OCI-LY7 (cell line): ENCODE measurements around the gene DTX1.

Source experiments
- EZH2phosphoT487 ChIP-seq: fragments of 200-600 bp; sonication (generic); IDR thresholded peaks from 2 replicates; pipeline ENCODE4 v1.6.1; 2018; ENCODE audit warnings: low read depth, borderline replicate concordance, mild to moderate bottlenecking, mixed run types, antibody characterized with exemption, low read length, moderate library complexity, mixed read lengths
- TF ChIP-seq, protein P1 (sequence below): fragments of 200-600 bp; sonication (generic); conservative IDR thresholded peaks from 2 replicates; pipeline ENCODE4 v1.5.1; 2014; ENCODE audit warnings: mild to moderate bottlenecking, antibody characterized with exemption, low read length, moderate library complexity, mixed read lengths

DNA sequence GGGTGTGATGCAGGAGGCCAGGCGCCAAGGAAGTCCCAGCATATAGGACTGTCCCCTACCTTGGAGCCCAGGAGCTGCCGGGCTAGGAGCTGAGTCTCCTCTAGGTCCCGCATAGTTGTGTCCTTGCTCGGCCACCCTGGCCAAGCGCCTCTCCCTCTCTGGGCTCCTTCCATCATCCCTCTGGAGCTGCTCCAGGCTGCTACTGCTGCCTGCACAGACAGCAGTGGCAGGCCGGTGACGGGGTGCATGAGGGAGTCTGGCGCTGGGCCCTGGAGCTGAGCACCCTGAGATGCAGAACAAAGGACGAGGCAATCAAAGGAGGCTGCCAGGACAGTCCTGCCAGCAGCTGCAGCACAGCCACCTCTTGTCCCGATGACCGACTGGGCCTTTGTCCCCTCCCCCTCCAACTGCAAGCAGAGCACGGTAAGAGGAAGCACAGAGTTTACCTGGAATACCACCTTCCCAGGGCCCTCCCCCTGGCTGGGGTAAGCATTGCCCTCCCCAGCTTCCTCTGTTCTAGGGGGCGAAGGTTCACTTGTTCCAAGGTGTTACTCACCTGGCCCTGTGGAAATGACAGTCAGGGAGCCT lies 10.4 kb downstream of the DTX1 start:
- TF ChIP-seq, protein P1, sequence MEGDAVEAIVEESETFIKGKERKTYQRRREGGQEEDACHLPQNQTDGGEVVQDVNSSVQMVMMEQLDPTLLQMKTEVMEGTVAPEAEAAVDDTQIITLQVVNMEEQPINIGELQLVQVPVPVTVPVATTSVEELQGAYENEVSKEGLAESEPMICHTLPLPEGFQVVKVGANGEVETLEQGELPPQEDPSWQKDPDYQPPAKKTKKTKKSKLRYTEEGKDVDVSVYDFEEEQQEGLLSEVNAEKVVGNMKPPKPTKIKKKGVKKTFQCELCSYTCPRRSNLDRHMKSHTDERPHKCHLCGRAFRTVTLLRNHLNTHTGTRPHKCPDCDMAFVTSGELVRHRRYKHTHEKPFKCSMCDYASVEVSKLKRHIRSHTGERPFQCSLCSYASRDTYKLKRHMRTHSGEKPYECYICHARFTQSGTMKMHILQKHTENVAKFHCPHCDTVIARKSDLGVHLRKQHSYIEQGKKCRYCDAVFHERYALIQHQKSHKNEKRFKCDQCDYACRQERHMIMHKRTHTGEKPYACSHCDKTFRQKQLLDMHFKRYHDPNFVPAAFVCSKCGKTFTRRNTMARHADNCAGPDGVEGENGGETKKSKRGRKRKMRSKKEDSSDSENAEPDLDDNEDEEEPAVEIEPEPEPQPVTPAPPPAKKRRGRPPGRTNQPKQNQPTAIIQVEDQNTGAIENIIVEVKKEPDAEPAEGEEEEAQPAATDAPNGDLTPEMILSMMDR: no peak
- TF ChIP-seq EZH2phosphoT487: no peak
